Measurements from ENCODE around the gene TTC28. TPM values are rescaled to one million over a fixed set of nuclear protein-coding genes. Genes with fewer than 3 reads are reported as not detected.

TTC28 gene
- total and polyA plus RNA-seq, 10 of the 15 experiments (the other 5 are each of a cell fraction or from before 2014, with no cell fraction given), result 0.15 to 8.4 (median 1.4) TPM

DNA sequence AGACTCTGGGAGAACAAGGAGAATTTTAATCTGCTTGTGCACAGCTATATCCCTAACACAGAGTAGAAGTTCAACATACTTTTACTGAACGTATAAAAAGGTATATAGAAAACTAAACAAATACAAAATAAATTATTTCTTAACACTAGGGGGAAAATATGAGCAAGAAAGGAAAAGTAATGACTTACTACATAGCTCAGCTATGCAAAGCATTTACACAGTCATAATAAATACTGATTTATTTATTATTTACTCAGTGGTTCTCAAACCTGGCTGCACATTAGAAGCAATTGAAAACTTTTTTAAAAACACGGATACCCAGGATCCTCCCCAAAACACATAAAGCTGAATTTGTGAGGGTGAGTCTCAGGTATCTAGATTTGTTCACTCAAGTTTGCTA is 182.5 kb downstream of the TTC28 start:
- H4K20me1 ChIP-seq (ENCODE audit: control insufficient read depth, insufficient read depth), result no peaks in the 10 kb centered on the region
- 0% methylated on average over 2 of the region's 2 CpGs for WGBS (ENCODE audit: insufficient coverage, insufficient replicate concordance, low lambda C conversion rate, missing lambda C conversion rate)
- CTCF ChIA-PET, result interaction anchor here (1.3 kb wide), 1 partner anchor 10 kb away, joined by 3 read pairs; no protein-coding TSS in a partner anchor
- no TSS peak for BruUV-seq (replicated peaks)
- no peak overlapping the region for H3K27ac ChIP-seq (ENCODE audit: control insufficient read depth, insufficient read depth)
- no peak for TF ChIP-seq ZNF384 (IDR thresholded peaks at IDR 0.05; ENCODE audit: borderline replicate concordance, low read depth, low read length)
- no peak for TF ChIP-seq MYB (IDR thresholded peaks at IDR 0.05; ENCODE audit: borderline replicate concordance, low read depth, low read length)
- TF ChIP-seq, protein P1, sequence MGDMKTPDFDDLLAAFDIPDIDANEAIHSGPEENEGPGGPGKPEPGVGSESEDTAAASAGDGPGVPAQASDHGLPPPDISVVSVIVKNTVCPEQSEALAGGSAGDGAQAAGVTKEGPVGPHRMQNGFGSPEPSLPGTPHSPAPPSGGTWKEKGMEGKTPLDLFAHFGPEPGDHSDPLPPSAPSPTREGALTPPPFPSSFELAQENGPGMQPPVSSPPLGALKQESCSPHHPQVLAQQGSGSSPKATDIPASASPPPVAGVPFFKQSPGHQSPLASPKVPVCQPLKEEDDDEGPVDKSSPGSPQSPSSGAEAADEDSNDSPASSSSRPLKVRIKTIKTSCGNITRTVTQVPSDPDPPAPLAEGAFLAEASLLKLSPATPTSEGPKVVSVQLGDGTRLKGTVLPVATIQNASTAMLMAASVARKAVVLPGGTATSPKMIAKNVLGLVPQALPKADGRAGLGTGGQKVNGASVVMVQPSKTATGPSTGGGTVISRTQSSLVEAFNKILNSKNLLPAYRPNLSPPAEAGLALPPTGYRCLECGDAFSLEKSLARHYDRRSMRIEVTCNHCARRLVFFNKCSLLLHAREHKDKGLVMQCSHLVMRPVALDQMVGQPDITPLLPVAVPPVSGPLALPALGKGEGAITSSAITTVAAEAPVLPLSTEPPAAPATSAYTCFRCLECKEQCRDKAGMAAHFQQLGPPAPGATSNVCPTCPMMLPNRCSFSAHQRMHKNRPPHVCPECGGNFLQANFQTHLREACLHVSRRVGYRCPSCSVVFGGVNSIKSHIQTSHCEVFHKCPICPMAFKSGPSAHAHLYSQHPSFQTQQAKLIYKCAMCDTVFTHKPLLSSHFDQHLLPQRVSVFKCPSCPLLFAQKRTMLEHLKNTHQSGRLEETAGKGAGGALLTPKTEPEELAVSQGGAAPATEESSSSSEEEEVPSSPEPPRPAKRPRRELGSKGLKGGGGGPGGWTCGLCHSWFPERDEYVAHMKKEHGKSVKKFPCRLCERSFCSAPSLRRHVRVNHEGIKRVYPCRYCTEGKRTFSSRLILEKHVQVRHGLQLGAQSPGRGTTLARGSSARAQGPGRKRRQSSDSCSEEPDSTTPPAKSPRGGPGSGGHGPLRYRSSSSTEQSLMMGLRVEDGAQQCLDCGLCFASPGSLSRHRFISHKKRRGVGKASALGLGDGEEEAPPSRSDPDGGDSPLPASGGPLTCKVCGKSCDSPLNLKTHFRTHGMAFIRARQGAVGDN (IDR thresholded peaks at IDR 0.05), result no peak
- TF ChIP-seq EGR1 (IDR thresholded peaks at IDR 0.05; ENCODE audit: borderline replicate concordance in 1 of 2, low read depth in 2 of 2, low read length in 2 of 2), result no peak
- TF ChIP-seq STAT3 (IDR thresholded peaks at IDR 0.05; ENCODE audit: low read depth, low read length), result no peak
- TF ChIP-seq MEF2A (IDR thresholded peaks at IDR 0.05; ENCODE audit: insufficient read depth, low read depth, low read length), result no peak
- TF ChIP-seq POLR2AphosphoS2 (IDR thresholded peaks at IDR 0.05; ENCODE audit: low read depth, low read length), result no peak
- TF ChIP-seq CREB1 (IDR thresholded peaks at IDR 0.05; ENCODE audit: low read depth), result no peak
- TF ChIP-seq, protein P2, sequence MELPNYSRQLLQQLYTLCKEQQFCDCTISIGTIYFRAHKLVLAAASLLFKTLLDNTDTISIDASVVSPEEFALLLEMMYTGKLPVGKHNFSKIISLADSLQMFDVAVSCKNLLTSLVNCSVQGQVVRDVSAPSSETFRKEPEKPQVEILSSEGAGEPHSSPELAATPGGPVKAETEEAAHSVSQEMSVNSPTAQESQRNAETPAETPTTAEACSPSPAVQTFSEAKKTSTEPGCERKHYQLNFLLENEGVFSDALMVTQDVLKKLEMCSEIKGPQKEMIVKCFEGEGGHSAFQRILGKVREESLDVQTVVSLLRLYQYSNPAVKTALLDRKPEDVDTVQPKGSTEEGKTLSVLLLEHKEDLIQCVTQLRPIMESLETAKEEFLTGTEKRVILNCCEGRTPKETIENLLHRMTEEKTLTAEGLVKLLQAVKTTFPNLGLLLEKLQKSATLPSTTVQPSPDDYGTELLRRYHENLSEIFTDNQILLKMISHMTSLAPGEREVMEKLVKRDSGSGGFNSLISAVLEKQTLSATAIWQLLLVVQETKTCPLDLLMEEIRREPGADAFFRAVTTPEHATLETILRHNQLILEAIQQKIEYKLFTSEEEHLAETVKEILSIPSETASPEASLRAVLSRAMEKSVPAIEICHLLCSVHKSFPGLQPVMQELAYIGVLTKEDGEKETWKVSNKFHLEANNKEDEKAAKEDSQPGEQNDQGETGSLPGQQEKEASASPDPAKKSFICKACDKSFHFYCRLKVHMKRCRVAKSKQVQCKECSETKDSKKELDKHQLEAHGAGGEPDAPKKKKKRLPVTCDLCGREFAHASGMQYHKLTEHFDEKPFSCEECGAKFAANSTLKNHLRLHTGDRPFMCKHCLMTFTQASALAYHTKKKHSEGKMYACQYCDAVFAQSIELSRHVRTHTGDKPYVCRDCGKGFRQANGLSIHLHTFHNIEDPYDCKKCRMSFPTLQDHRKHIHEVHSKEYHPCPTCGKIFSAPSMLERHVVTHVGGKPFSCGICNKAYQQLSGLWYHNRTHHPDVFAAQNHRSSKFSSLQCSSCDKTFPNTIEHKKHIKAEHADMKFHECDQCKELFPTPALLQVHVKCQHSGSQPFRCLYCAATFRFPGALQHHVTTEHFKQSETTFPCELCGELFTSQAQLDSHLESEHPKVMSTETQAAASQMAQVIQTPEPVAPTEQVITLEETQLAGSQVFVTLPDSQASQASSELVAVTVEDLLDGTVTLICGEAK (IDR thresholded peaks at IDR 0.05; ENCODE audit: borderline replicate concordance), result no peak
- TF ChIP-seq NBN (IDR thresholded peaks at IDR 0.05), result no peak
- TF ChIP-seq, protein P3, sequence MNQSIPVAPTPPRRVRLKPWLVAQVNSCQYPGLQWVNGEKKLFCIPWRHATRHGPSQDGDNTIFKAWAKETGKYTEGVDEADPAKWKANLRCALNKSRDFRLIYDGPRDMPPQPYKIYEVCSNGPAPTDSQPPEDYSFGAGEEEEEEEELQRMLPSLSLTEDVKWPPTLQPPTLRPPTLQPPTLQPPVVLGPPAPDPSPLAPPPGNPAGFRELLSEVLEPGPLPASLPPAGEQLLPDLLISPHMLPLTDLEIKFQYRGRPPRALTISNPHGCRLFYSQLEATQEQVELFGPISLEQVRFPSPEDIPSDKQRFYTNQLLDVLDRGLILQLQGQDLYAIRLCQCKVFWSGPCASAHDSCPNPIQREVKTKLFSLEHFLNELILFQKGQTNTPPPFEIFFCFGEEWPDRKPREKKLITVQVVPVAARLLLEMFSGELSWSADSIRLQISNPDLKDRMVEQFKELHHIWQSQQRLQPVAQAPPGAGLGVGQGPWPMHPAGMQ (IDR thresholded peaks at IDR 0.05; ENCODE audit: borderline replicate concordance), result no peak
- H3K4me2 ChIP-seq (ENCODE audit: control insufficient read depth, insufficient read depth), result no peak overlapping the region
- POLR2A ChIA-PET, result no interaction called here
- H2AFZ ChIP-seq (ENCODE audit: control insufficient read depth, low read depth, low read length), result no peak overlapping the region
- in situ Hi-C loops (cut with MboI) (no loop called here), intact Hi-C loops (cut with micrococcal nuclease; ENCODE audit: unreplicated experiment) (no loop called here)
- H3K27me3 ChIP-seq (replicated peaks in 1 of 2; ENCODE audit: control insufficient read depth in 2 of 2, insufficient read depth in 2 of 2, low read length in 1 of 2), result no peaks in the 10 kb centered on the region
- RAD21 ChIA-PET (ENCODE audit: unreplicated experiment), result no interaction called here
- H3K4me3 ChIP-seq, result no peak overlapping the region
- H3K9me3 ChIP-seq (replicated peaks; ENCODE audit: control insufficient read depth, insufficient read depth, low read length), result no peaks in the 10 kb centered on the region; the same call in 2 of the 3 replicates
- no peaks in the 10 kb centered on the region for H3K79me2 ChIP-seq (ENCODE audit: control insufficient read depth, insufficient read depth, low read length)
- SMC1A ChIA-PET (ENCODE audit: uncharacterized antibody, unreplicated experiment), result no interaction called here
- no peaks in the 10 kb centered on the region for H3K4me1 ChIP-seq (ENCODE audit: control insufficient read depth, insufficient read depth, low read length)
- no peaks in the 10 kb centered on the region for H3K36me3 ChIP-seq (ENCODE audit: control insufficient read depth in 2 of 2, insufficient read depth in 2 of 2, low read length in 1 of 2)
- H3K9ac ChIP-seq (ENCODE audit: control insufficient read depth, insufficient read depth, low read length), result no peak overlapping the region
- DNase-seq (ENCODE audit: low read depth, low spot score) (no peak), ATAC-seq (no peak), FAIRE-seq (no peak)

Measured in GM12878 (cell line).